COLO829 (cell line): ENCODE results near the gene PPP1R9B.
A peak's percentile ranks its signal among the peaks of the same experiment; 100 is the strongest.

ENCODE experiments used
- DNase-seq: peaks from one replicate; pipeline ENCODE4 v3.0.0; 2012; ENCODE audit warnings: low spot score

The PPP1R9B gene

DNA sequence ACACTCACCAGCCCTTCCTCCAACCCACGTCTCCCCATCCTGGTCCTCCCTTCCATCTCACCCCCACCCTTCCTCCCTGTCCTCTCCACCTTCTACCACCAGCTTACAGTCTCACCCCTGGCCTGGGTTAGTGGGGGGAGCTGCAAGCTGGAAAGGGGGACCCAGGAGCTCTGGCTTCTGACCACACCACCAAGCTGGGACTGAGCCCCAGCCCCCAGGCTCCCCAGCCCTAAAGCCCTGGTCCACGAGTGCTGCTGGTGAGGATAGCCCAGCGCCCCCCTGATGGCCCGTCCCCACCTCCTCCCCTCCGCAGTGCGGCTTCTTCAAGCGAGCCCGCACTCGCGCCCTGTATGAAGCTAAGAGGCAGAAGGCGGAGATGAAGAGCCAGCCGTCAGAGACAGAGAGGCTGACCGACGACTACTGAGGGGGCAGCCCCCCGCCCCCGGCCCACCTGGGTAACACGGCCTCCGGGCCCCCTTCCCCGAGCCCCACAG, 62.5 kb downstream of the PPP1R9B start:
- DNase-seq: no peak

DNA sequence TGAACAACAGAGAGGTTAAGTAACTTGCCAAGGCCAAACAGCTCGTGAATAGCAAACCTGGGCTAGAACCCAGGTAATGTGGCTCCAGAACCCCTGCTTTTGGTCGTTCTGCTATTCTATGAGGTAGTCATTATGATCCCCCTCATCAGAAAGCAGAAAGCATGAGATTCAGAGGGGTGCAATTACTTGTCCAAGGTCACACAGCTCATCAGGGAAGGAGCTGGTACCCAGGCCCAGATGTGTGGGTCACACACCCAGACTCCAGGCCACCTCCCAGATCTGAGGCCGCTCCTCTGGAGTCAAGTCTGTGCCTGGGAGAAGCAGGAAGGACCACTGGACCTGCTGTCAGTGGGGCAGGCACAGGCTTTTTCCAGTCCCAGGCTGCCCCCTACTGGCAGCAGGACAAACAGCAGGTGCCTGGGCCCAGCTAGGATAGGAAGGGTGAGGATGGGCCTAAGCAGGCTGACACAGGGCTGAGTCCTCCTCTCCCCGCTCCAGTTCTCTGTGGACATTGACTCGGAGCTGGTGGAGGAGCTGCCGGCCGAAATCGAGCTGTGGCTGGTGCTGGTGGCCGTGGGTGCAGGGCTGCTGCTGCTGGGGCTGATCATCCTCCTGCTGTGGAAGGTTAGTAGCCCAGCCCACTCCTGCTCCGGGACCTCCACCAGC, 63.1 kb downstream of the PPP1R9B start:
- peak; percentile 74 for DNase-seq
